ENCODE results near the gene POU5F1.

POU5F1 gene

GRCh38 chr6:31139599-31139998 lies 30.9 kb downstream of the POU5F1 start:
- DNase-seq (ENCODE audit: low spot score) = no peak

GRCh38 chr6:31138982-31139381 lies 31.5 kb downstream of the POU5F1 start, which contains the start of gene PSORS1C2:
Gene PSORS1C2, minus strand, starts transcription at chr6:31139066. Its CDS starts 40 bp downstream, at chr6:31139026.
- DNase-seq (ENCODE audit: low spot score) = no peak

GRCh38 chr6:31135710-31136109 lies 34.8 kb downstream of the POU5F1 start:
- no peak for DNase-seq (ENCODE audit: low spot score)

GRCh38 chr6:31132806-31133205 lies 37.7 kb downstream of the POU5F1 start:
- no peak for DNase-seq (ENCODE audit: low spot score)

GRCh38 chr6:31131595-31131994 lies 38.9 kb downstream of the POU5F1 start:
- no peak for DNase-seq (ENCODE audit: low spot score)

GRCh38 chr6:31130751-31131150 lies 39.7 kb downstream of the POU5F1 start:
- DNase-seq (ENCODE audit: low spot score) = no peak

GRCh38 chr6:31129130-31129529 lies 41.4 kb downstream of the POU5F1 start:
- DNase-seq (ENCODE audit: low spot score) = no peak

- DNase-seq (ENCODE audit: low spot score) = no peak
These were observed 42.3 kb downstream of the POU5F1 start for GRCh38 chr6:31128093-31128676.

GRCh38 chr6:31126396-31127175 lies 43.9 kb downstream of the POU5F1 start:
- DNase-seq (ENCODE audit: low spot score) = no peak

DNA sequence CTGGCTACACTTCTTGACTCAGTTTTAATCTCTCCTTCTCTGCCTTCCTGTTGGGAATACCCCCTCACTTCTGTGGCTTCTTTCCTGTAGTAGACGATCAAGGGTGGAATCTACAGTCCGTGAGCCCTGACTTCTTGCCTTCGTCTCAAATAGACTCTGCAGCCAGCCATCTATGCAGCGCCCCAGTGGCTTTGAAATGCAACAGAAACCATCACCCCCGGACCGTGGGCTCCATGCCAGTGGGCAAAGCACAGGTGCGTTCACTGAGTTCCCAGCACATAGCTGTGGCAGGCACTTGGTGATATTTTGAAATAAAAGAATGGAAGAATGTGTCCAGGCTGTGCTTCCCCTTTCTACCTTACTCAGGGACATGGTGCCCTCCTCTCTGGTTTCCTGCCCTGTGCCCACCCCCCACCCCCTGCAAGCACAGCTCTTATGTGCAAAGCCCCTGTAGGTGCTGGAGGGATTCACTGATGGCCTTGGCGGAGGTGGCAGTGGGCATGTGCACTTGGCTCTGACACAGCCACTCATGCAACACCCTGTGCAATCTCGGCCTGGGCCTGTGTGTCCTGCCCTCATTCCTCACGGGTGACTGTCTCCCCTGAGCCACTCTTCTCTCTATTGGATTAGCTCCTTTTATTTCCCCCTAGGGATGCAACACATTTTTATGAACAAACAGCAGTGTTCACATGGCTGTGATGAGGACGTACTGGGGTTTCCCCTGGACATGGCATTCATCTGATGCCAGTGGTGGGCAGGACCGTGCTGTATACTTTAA lies 44.7 kb downstream of the POU5F1 start:
- no peak for DNase-seq (ENCODE audit: low spot score)

DNA sequence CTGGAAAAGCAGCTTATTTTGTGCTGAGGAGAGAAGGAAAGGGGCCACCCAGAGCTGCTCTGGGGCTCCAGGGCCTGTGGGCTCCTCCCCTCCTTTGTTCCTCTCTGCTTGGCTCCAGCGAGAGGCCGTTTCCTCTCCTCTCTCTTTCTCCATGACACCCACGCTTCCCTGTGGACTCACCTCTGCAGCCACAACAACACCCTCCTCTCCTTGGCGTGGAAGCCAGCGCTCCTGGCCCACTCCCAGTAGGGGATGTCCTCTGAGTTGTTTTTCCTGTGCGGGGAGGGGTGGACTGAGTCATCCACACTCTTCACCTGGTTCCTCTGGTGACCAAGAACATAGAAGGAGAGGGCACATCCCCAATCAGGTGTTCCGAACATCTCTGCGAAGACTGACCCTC lies 45.3 kb downstream of the POU5F1 start:
- DNase-seq (ENCODE audit: low spot score) = no peak

DNA sequence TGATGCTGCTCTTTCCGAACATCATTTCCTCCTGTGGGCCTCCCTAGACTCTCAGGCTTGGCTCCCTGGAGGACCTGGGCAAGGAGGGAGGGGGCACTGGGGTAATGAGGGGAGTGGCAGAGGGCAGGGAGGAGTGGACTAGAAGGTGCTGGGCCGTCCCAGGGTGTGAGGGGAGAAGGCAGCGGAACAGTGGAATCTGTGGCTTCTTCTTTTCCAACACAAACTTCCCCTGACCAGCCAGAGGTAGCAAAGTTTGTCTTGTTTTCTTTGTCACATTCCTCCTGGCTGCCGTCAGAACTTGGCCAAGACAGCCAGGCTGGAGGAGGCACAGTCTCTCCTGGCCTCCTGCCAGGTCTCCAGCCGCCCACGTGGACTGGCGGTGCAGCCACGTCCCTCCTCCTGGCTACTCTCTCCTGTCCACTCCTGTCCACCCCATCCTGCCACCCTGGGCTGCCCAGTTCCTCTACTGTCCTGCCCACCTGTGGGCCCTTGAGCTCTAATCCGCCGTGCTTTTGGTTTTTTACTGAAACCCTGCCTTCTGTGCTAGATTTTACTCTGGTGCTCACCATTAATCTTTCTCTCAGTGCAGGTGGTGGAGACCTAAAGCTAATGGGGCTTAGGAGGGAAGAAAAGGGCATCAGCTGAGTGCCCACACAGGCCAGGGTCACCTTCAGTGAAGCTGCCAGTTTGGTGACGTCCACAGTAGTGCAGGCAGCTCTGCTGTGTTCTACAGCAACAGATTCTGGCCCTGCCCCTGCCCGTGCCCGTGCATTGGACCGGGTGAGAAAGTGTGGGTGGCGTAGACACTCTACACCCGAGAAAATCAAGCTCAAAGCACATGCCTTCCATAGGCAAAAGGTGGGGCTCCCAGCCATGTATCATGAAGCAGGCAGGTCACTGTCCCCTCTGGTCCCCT lies 47.4 kb downstream of the POU5F1 start:
- DNase-seq (ENCODE audit: low spot score) = no peak

GRCh38 chr6:31121131-31121790 lies 49.2 kb downstream of the POU5F1 start:
- DNase-seq (ENCODE audit: low spot score) = no peak

DNA sequence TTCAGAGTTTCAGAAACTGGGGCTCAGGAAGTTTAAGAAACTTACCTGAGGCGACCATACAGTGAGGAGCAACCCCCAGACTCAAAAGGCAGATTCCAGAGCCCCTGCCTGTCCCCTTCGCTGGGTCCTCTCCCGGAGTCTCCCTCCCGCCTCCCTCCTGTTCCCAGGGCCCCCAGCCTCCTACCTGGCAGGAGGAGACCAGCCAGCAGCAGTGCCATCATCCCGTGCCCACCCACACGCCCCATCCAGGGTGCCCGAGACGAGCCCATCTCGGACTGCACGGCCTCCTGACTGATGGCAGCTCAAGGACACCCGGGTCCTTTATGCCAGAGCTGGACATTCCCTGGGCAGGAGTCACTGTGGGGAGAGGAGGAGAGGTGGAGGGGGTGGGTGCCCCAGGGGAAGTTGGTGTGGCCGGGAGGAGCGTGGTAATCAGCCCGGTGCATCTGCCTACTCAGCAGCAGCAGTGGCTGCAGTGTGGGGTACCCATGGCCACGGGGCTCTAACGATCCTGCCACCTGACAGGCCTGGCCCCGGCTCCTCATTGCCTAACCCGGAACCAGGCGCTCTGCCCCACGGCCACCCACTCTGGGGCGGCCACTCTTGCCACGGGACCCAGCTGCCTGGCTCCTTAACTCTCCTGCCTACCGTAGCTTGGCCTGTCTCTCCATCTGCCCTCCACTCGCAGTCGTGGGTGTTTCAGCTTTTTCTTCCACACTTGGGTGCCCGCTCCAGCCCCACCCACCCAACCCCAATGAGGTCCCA lies 50.1 kb downstream of the POU5F1 start, which contains the start of gene CDSN:
Gene CDSN (minus strand): TSS at position 296 of the 765 bp plus-strand sequence. CDS start 27 bp downstream, at position 269.
- no peak for DNase-seq (ENCODE audit: low spot score)

DNA sequence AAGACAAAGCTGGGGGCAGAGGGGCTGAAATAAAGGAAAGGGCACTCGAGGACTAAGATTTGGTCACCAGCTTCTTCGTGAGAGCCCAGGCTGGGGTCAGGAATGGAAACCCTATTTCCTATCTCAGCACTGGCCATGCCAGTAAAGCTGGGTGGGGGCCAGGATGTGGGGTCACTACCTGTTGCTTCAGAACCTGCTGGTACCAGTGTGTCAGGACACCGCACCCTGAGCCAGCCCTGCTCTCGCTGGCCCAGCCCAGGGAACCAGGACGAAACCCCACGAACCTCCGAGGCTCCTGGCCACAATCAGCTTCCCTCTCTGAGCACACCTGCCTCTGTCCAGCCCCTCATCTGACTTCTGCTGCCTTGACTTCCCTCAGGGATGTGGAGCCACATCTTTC lies 52.3 kb downstream of the POU5F1 start:
- no peak for DNase-seq (ENCODE audit: low spot score)

DNA sequence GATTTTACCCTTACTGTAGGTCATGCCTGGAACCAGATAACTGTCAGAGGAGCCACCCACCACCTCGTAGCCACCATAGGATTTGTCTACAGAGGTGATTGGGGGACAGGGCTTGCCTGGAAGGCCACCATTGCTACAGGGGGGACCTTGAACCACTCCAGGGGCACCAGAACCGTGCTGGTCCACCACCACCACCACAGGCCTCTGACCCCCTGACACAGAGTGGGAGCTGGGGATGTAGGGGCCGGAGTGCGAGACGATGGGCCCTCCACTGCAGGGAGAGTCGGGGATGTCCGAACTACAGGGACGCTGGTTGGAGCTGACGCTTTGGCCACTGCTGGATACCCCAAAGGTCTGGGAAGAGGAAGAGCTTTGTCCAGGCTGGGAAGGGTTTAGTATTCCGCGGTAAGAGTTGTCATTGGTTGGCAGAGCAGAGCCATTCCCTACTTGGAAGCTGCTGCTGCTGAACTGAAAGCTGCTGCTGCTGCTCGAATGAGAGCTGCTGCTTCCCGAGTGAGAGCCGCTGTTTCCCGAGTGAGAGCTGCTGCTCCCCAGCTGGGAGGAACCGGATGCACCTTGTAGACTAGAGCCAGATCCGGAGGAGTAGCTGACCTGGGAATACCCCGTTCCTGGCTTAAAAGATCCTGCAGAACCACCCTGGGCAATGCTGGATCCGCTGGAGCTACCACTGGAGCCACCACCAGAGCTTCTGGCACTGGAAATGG lies 53.7 kb downstream of the POU5F1 start:
- DNase-seq (ENCODE audit: low spot score) = no peak

GRCh38 chr6:31115941-31116560 lies 54.4 kb downstream of the POU5F1 start:
- no peak for DNase-seq (ENCODE audit: low spot score)

DNA sequence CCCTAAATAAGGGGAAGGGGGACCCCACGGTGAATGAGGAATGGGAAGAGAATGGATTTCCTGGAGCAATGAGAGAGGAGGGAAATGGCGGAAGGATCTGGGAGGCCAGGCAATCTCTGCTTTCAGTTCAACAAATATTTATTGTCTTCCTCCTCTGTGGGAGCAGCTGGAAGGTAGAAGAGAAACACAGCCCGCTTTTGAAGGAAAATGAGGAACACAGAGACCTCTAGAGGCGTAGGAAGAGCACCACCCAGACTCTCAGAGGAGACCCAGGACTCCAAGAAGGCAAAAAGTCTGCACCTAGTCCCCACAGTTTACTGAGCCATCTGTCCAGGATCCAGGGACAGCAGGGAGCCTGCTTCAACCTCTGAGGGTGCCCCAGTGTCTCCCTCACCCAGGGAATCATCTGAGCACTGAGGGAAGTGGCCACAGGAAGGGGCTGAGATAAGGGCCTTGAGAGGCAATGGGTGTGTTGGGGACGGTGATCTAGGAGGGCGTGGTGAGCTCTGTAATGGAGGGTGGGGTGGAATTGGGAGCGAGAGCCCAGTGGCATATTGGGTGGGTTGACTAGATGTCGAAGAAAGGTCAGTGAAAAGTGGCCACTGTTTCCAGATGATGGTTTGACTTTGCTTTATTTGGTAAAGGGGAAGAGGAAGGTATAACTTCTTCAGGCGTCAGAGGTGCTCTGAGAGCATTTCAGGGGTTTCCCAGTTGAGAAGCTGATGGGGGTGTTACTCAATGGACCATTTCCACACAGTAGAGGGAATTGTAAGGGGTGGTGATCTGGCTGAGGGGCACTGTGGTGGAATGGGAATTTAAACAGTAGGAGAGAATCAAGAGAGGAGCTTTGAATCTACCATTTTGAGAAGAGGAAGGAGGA lies 55.3 kb downstream of the POU5F1 start:
- DNase-seq (ENCODE audit: low spot score) = no peak

All from left forelimb (tissue), 1 donor.